SHP77 (cell line): ENCODE measurements around the gene CTU2.

Experiments used
- DNase-seq, 2 experiments: peaks; one replicate each; lab custom pipeline; 2025; lab: John Stamatoyannopoulos, UW

CTU2 gene

GRCh38 chr16:88697116-88697830, 9.0 kb upstream of the CTU2 start:
- DNase-seq = no peak

GRCh38 chr16:88697831-88698615, 8.3 kb upstream of the CTU2 start:
- DNase-seq = no peak

GRCh38 chr16:88698646-88699045, 7.7 kb upstream of the CTU2 start:
- no peak for DNase-seq

GRCh38 chr16:88699180-88699579, 7.1 kb upstream of the CTU2 start:
- no peak for DNase-seq

GRCh38 chr16:88700322-88700635, 6.0 kb upstream of the CTU2 start:
- DNase-seq = no peak

GRCh38 chr16:88700636-88701482, 5.4 kb upstream of the CTU2 start:
- DNase-seq = no peak

- DNase-seq = no peak
Observed at GRCh38 chr16:88701581-88702370, 4.5 kb upstream of the CTU2 start.

GRCh38 chr16:88702371-88703210, 3.7 kb upstream of the CTU2 start:
- DNase-seq = no peak

GRCh38 chr16:88703486-88704309, 2.6 kb upstream of the CTU2 start:
- no peak for DNase-seq

GRCh38 chr16:88705076-88705684, 1.1 kb upstream of the CTU2 start:
- DNase-seq = no peak

GRCh38 chr16:88705801-88706228, 488 bp upstream of the CTU2 start:
- peak in 1 of 2 experiments; percentile 18 for DNase-seq

GRCh38 chr16:88706965-88707826, 893 bp downstream of the CTU2 start:
- DNase-seq = no peak

- DNase-seq = no peak
Observed at GRCh38 chr16:88710556-88710955, 4.3 kb downstream of the CTU2 start.

GRCh38 chr16:88711750-88712340, 5.5 kb downstream of the CTU2 start:
- no peak for DNase-seq

- no peak for DNase-seq
Observed at GRCh38 chr16:88712362-88712979, 6.2 kb downstream of the CTU2 start.

- no peak for DNase-seq
Observed at GRCh38 chr16:88713054-88713453, 6.8 kb downstream of the CTU2 start.

- no peak for DNase-seq
Observed at GRCh38 chr16:88713568-88714419, 7.5 kb downstream of the CTU2 start.
